ENCODE data around the gene NCK2.

DNA sequence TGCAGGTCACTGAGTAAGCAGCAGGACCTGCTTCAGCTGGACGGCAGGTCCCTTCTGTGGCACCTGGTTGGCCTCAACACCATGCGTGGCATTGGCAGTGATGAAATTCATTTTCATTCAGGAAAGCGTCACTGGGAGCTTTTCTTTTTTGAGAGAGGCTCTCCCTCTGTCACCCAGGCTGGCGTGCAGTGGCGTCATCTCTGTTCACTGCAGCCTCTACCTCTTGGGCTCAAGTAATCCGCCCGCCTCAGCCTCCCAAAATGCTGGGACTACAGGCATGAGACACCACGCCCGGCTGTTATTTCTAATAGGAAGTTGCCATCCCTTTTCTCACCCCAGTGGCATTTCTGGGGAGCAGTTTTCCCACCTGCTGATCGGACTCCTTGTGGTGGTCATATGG, 39.3 kb downstream of the NCK2 start:
- TF ChIP-seq EP300 (IDR thresholded peaks at IDR 0.05; ENCODE audit: borderline replicate concordance in 1 of 2, low read depth in 1 of 2, low read length in 1 of 2) (no peak), TCF12 (IDR thresholded peaks at IDR 0.05) (no peak), JUND (IDR thresholded peaks at IDR 0.05) (no peak), POLR2AphosphoS5 (IDR thresholded peaks at IDR 0.05; ENCODE audit: low read depth, low read length) (no peak), EZH2phosphoT487 (IDR thresholded peaks at IDR 0.05; ENCODE audit: borderline replicate concordance, low read depth) (no peak), YY1 (IDR thresholded peaks at IDR 0.05; ENCODE audit: low read depth) (no peak), NFIC (IDR thresholded peaks at IDR 0.05; ENCODE audit: borderline replicate concordance) (no peak)
- TF ChIP-seq, protein P1, sequence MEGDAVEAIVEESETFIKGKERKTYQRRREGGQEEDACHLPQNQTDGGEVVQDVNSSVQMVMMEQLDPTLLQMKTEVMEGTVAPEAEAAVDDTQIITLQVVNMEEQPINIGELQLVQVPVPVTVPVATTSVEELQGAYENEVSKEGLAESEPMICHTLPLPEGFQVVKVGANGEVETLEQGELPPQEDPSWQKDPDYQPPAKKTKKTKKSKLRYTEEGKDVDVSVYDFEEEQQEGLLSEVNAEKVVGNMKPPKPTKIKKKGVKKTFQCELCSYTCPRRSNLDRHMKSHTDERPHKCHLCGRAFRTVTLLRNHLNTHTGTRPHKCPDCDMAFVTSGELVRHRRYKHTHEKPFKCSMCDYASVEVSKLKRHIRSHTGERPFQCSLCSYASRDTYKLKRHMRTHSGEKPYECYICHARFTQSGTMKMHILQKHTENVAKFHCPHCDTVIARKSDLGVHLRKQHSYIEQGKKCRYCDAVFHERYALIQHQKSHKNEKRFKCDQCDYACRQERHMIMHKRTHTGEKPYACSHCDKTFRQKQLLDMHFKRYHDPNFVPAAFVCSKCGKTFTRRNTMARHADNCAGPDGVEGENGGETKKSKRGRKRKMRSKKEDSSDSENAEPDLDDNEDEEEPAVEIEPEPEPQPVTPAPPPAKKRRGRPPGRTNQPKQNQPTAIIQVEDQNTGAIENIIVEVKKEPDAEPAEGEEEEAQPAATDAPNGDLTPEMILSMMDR (IDR thresholded peaks at IDR 0.05) = no peak

All from SK-N-SH (cell line).